Stimulated activated CD4-positive, alpha-beta T cell treated with anti-CD3 and anti-CD28 coated beads, Interleukin-1b, Interleukin-23, amount 100 ng/mL, for 48 hours (primary cell): Measurements from ENCODE around the gene ZCCHC14.

Experiments
- DNase-seq: peaks from one replicate; pipeline ENCODE4 v3.0.0-alpha.2; 2020

Gene ZCCHC14

DNA sequence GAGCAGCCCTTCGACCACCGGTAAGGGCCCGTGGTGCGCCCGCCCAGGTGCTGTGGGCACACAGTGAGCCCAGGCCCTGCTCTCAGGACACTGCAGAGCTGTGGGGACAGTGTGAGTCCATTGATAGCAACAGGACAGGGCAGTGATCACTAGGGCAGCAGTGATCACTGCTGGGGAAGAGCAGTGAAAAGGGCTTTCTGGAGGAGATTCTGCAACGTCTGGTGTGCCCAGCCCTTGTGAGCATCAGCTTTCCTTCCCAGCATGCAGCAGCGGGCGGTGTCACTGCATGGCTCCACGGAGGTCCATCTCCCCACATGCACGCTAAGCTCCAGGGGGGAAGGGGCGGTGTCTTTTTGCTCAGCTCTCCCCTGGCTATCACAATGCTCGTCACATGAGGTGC, 68.6 kb downstream of the ZCCHC14 start:
- no peak for DNase-seq

DNA sequence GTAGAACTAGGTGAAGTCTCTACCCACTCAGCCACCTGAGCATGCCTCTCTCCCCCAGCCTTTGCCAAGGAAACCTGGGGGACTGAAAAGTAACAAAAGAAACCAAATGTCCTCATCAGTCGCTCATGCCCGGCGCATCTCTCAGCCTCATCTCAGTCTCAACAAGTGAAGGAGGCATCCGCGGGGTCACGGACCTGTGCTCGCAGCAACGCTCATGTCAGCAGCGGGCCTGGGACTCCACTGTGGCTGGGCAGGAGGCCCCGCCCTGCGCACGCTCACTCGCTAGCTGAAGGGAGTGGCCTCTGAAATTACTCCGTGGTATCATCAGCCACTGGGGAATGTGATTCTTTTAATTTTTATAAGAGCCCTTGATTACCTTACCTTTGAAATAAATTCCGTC, 69.4 kb downstream of the ZCCHC14 start:
- no peak for DNase-seq

DNA sequence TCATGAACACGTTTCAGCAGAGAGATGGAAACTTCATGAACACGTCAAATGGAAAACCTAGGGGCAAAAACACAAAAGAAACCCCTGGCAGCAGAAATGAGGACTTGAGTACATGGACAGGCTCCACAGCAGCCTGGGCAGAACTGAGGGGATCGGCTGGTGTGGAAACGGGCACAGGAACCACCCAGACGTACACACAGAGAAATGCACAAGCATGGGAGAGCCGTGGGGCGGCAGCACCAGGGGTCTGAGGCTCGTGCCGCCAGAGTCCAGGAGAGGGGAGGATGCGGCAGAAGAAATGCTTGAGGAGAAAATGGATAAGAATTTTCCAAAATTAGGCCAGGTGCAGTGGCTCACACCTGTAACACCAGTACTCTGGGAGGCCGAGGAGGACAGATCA, 70.7 kb downstream of the ZCCHC14 start:
- DNase-seq, result no peak

DNA sequence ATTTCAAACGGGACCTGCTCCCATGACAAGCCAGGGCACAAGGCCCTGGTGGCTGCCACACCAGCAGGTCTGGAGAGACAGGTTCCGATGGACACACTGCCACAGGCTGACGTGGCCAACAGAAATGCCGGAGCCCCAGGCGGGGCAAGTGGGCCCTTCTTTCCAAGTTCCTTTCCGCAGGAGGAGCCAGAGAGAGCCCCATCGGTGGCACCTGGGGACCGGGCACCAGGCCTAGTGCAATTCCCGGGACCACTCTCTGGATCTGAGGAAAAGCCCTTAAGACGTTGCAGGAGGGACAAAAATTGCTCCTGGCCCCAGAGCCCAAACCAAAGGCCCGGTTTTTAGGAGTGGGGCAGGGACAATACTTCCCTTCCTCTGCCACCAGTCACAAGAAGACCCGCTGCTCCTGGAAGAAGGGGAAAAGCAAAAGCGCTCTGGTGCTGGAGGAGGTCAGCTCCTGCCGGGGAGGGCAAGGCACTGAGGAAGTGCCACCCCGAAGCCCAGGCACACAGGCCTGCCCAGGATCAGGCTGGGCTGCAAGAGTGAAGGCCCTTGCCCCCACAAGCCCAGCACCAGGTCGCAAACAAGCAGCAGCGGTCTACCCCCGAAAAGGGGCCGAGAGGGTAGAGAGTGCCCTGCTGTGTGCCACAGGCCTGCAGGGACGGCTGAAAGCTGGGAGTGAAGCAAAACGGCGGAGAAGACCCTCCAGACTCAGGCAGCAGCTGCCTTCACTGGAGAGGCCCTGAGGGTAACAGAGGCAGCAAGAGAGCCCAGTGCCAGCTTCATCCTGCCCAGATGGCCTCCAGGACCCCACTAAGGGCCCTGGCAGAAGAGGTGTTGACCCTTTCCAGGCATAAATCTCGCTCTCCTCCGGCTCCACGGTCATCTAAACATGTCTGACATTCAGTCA, 71.6 kb downstream of the ZCCHC14 start:
- no peak for DNase-seq

DNA sequence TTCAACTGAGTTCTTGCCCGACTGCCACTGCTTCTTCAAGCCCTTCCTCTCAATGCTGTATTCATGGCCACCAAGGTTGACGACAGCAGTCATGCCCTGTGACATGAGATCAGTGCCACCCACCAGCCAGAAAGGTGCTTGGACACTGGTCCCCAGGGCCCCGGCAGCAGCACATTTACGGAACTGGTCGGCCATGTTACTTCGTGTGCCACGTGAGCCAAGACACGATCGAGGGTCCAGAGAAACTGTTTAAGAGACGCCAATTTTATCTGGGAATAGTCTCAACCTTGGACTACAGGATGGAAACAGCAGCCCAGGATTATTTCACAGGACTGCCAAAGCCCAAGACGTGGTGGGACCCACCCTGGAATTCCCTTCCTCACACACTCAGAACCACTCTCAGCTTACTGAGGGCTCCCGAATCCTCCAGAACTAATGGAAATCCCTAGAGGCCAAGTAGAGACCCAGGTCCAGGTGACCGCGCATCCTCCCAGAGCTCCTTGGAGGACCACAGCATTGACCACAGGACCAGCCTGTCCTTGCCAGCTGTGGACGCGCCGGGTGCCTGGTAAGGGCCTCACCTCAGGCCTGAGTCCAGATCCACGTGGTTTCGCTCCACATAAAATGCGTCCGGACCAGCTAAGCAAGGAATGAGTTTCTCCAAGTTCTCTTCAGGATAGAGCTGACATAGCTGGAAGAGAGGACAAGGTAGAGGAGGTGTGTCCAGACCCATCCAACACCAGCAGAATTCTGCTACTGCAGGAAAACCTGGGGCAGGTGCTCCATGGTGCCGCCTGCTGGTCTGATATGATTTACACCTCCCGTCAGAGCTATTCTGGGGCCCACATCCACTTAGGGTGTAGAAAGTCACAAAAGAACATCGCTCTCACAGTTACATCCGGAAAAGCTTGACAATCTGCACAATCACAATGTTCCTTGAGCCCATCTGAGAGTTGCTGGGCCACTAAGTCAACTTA, 72.5 kb downstream of the ZCCHC14 start:
- DNase-seq, result no peak

DNA sequence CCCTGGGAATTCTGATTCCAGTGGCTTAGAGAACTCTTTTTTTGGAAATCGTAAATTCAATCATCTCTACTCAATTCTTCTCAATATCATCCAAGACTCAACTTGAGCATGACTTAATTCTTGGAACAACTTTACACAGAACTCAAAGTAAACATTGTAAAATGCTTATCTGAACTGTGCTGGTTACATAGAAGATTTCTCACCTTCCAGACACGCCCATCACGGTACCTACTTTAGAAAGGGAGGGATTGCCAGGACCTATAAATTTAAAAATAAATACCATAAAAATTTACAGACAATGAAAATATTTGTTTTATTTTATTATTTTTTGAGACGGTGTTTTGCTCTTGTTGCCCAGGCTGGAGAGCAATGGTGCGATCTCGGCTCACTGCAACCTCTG, 74.2 kb downstream of the ZCCHC14 start:
- no peak for DNase-seq

- DNase-seq, result no peak
Observed at GRCh38 chr16:87418216-87418615, 74.6 kb downstream of the ZCCHC14 start.

- DNase-seq, result no peak
Observed at GRCh38 chr16:87417528-87417910, 75.3 kb downstream of the ZCCHC14 start.

GRCh38 chr16:87416826-87417527, 75.8 kb downstream of the ZCCHC14 start:
- DNase-seq, result no peak

DNA sequence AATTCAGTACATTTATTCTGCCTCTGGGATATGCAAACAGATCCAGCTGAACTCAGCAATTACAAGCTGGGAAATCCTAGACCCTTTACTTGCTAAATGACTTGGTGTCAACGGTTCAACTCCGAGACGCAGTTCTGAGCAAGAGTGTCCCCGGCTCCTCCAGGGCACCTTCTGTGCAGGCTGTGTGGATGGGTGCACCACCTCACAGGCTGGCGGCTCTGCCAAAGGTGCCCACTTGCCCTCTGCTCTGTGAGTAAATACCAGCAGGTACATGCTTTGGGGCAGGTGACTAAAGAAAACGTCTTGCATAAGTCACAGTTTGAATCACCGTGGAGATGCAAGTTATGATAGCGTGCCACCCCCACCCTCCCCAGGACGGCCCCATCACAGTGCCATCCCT, 77.4 kb downstream of the ZCCHC14 start:
- DNase-seq, result no peak

DNA sequence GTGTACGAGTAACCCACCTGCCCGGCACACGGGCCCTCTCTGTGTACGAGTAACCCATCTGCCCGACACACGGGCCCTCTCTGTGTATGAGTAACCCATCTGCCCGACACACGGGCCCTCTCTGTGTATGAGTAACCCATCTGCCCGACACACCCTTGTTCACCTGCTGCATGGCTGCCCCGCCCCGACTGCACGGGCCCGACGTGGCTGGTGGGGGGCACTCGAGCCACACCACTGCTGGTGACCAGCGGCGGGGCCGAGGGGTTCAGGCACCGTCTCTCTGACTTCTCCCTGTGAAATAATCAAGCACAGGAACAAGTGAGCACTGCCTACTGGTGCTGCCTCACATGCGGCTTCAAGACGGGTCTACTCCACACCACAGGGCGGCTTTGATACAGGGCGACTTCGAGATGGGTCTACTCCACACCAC, 78.6 kb downstream of the ZCCHC14 start:
- peak; percentile 43 for DNase-seq

- no peak for DNase-seq
Observed at GRCh38 chr16:87412996-87413421, 79.8 kb downstream of the ZCCHC14 start.

DNA sequence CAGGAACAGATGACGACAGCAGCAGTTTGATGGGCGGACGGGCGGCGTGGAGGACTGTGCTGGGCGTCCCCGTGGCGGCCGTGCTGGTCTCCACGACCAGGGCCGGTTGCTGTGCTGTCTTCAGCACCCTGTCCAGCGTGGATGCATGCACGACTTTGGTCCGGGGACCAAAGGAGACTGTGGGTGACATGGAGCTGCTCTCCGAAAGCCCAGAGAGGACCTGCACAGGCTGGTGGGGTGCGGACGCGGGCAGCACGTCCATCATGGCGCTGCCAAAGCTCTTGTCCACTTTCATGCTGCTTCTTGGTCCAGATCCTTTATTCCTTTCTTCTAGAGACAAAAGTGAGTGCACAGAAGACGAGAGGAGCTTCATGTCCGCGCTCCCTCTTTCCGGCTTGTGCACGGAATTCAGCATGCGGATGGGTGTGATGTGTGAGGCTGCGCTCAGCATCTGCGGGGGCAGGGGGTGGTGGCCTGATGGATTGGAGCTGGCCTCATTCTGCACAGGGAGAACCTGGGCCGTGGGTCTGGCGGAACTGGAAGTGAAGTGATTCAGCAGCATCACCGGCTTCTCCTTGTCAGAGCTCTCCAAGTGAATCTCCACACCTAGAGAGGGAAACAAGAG, 80.3 kb downstream of the ZCCHC14 start:
- no peak for DNase-seq

- DNase-seq, result no peak
Observed at GRCh38 chr16:87411375-87412271, 81.2 kb downstream of the ZCCHC14 start.

GRCh38 chr16:87410968-87411367, 81.9 kb downstream of the ZCCHC14 start:
- no peak for DNase-seq

GRCh38 chr16:87410530-87410929, 82.3 kb downstream of the ZCCHC14 start:
- no peak for DNase-seq

DNA sequence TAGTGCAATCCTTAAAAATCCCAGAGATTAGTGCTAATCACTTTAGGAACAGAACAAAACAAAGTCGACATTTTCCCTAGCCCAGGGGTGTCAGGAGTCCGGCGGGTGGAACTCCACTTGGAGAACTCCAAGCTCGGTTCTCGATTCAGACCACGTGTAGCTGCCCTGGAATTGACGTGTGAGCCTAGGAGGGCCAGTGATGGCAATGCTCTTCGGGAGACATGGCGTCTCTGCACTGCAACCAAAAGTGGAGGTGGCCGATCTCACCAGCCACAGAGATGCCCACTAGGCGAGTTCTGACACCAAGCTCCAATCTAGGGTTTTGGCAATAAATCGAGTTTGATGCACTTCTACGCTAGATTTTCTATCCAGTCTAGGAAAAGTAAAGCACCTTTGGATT, 83.0 kb downstream of the ZCCHC14 start:
- no peak for DNase-seq

GRCh38 chr16:87409153-87409552, 83.7 kb downstream of the ZCCHC14 start:
- DNase-seq, result no peak

- DNase-seq, result no peak
Observed at GRCh38 chr16:87407511-87408112, 85.2 kb downstream of the ZCCHC14 start.

GRCh38 chr16:87406495-87407088, 86.2 kb downstream of the ZCCHC14 start:
- DNase-seq, result no peak
